ENCODE data around the gene CLIP2.
"Not testable (repeated sequence)": the region's sequence is repeated elsewhere in the genome, so short reads cannot be mapped to it uniquely, and the experiment has no call there.

The CLIP2 gene

GRCh38 chr7:74289018-74289658 is at the start of gene CLIP2:
Gene CLIP2, plus strand, starts transcription at chr7:74289407. Its CDS starts 28,140 bp downstream, at chr7:74317547.
- DNase-seq (ENCODE audit: low read depth), result peak; percentile 57

- no peak for DNase-seq (ENCODE audit: low read depth)
Measured at GRCh38 chr7:74240482-74240881, 48.7 kb upstream of the CLIP2 start.

GRCh38 chr7:74242122-74242443 is 47.1 kb upstream of the CLIP2 start:
- DNase-seq (ENCODE audit: low read depth), result no peak

DNA sequence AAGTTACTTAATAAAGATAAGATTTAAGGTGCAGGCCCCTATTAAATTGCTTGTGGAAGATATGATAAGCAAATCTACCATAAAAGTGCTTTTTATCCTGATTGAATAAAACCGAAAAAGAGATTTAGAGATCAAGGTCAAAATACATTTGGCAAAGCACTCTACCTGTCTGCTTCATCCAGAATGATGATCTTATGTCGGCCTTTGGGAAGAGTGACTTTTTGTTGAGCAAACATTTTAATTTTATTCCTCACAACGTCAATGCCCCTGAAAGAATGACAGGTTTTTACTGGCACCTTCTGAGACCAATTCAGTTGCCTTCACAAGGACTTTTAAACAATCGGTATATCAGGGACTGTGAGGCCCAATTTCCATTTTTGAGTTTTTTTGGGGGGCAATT is 42.7 kb upstream of the CLIP2 start:
- DNase-seq (ENCODE audit: low read depth), result no peak

DNA sequence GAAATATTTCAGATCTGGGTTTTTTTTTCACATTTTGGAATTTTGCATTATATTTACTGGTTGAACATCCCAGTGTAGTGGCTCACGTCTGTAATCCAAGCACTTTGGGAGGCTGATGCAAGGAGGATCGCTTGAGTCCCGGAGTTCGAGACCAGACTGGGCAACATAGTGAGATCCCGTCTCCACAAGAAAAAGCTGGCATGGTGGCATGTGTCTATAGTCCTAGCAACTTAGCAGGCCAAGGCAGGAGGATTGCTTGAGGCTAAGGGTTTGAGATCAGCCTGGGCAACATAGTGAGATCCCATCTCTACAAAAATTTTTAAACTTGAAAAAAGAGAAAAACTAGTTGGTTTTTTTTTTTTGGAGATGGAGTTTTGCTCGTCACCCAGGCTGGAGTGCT is 41.1 kb upstream of the CLIP2 start:
- no peak for DNase-seq (ENCODE audit: low read depth)

- not testable (repeated sequence) for DNase-seq (ENCODE audit: low read depth)
Measured at GRCh38 chr7:74249058-74249457, 40.1 kb upstream of the CLIP2 start.

DNA sequence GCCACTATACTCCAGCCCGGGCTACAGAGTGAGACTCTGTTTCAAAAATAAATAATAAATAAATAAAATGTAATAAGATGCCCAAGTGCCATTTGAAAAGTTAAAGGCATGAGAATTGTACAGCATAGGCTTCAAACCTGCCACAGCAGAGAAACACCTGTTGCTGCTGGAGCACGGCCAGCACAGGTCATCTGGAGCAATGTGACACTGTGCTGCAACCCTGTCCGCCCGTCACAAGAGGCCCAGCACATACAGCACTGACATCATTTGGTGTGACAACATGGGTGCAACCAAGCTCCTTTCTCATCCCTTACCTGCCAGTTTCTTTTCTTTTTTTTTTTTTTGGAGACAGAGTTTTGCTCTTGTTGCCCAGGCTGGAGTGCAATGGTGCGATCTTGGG is 36.3 kb upstream of the CLIP2 start:
- DNase-seq (ENCODE audit: low read depth), result no peak

GRCh38 chr7:74253331-74253730 is 35.9 kb upstream of the CLIP2 start:
- DNase-seq (ENCODE audit: low read depth), result no peak

GRCh38 chr7:74253835-74254128 is 35.4 kb upstream of the CLIP2 start:
- no peak for DNase-seq (ENCODE audit: low read depth)

- DNase-seq (ENCODE audit: low read depth), result peak; percentile 95
Measured at GRCh38 chr7:74254129-74254857, 34.9 kb upstream of the CLIP2 start, which contains the start of gene RFC2. Gene RFC2, minus strand, starts transcription at chr7:74254399. Its CDS starts 16 bp downstream, at chr7:74254383.

DNA sequence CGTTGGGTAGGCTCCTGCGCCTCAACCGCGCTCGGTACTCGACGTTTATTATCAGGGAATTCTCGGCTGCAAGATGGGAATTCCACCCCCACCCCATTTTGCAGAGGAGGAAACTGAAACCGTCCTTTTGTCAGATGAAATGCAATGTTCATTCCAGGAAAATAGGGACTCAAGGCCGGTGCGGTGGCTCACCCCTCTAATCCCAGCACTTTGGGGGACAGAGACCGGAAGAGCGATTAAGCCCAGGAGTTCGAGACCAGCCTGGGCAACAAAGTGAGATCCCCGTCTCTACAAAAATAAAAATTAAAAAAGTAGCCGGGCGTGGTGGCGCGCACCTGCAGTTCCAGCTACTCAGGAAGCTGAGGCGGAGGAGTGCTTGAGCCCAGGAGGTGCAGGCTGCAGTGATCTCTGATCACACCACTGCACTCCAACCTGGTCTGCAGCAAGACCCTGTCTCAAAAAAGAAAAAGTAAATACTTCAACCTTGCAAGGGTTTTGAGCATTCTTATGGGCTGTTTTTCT is 34.3 kb upstream of the CLIP2 start:
- DNase-seq (ENCODE audit: low read depth), result no peak

- not testable (repeated sequence) for DNase-seq (ENCODE audit: low read depth)
Measured at GRCh38 chr7:74255461-74255860, 33.7 kb upstream of the CLIP2 start.

- no peak for DNase-seq (ENCODE audit: low read depth)
Measured at GRCh38 chr7:74256491-74257408, 32.5 kb upstream of the CLIP2 start.

DNA sequence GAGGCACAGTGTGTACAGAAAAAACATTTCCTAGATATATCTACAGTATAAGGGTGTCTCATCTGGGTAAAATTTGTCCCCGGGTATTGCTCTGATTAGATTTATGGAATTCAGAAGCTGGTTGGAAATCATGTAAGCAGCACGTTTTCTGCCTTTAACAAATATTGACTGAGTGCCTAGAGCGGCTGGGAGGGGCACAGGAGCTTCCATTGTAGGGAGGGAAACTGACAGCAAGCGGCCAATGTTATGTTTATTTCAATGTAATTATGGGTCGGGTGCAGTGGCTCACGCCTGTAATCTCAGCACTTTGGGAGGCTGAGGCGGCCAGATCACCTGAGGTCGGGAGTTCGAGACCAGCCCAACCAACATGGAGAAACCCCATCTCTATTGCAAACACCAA is 30.6 kb upstream of the CLIP2 start:
- no peak for DNase-seq (ENCODE audit: low read depth)

GRCh38 chr7:74262639-74263398 is 26.4 kb upstream of the CLIP2 start:
- no peak for DNase-seq (ENCODE audit: low read depth)

DNA sequence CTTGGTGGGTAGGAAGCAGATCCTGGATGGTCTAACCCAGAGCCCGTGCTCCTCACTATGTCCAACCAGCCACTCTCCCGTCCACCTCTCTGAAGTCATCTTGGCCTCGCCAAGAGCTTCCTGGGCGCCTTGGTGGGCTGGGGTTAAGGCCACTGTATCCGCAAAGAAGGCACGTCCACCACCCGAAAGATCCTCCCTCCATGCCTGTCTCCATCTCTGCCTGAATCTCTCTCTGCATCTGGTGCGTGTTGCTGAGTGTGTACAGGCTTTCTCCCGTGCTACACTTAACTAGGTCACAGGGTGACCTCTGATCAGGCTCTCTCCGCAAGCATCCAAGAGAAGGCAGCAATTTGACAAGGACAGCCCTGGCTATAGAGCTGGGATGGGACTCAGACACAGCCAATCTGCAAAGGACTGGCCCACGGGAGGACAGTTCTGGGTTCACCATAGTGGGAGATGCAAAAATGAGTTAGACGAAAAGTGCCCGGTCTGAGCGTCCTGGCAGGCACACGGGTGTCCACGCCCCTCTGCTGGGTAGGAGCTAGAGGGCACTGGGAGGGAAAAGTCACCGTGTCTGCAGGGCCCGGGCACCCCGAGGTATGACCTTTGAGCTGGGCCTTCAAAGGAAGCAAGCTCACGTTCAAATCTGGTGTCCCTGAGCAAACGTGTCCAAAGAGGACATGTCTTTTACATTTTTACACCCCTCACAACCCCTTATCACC is 25.6 kb upstream of the CLIP2 start:
- no peak for DNase-seq (ENCODE audit: low read depth)

- DNase-seq (ENCODE audit: low read depth), result no peak
Measured at GRCh38 chr7:74266191-74266963, 22.8 kb upstream of the CLIP2 start.

DNA sequence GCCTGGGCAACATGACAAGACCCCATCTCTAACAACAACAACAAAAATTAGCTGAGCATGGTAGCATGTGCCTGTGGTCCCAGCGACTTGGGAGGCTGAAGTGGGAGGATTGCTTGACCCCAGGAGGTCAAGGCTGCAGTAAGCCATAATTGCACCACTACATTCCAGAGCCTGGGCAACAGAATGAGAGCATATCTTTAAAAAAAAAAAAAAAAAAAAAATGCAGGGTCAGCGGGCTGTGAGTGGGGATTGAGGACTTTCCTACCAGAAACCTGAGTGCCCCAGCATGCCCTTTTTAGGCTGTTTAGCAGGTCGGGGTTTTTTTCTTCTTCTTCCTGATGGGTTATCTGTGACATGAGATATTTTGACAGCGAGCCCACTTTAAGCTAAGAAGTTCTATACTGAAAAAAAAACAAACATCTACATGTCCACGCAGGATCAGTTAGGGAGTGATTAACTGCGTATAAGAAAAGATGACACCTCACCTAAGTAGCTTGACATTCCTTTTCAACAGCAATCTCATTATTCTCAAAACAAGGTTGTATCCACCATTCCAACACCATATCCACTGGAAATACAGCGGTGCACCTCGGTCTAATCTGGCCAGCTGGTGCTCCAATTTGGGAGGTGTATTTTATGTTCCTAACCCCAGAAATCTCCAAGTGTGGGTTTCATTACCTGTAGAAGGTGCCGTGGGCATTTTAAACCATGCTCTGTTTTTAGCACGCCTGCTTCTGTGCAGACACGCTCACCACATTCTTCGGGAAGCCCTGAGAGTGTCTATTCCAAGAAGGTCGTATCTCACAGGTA is 21.2 kb upstream of the CLIP2 start:
- no peak for DNase-seq (ENCODE audit: low read depth)

- peak; percentile 36 for DNase-seq (ENCODE audit: low read depth)
Measured at GRCh38 chr7:74269757-74270277, 19.4 kb upstream of the CLIP2 start.

All from stimulated activated CD8-positive, alpha-beta memory T cell treated with anti-CD3 and anti-CD28 coated beads, Interleukin-15, amount 100 ng/mL, for 1 hour (primary cell).